Measurements from ENCODE around the gene UBE2S.

- TF ChIP-seq CTCF (IDR thresholded peaks at IDR 0.05) (no peak), POLR2A (IDR thresholded peaks at IDR 0.05) (no peak)
Measured at GRCh38 chr19:55373993-55374757, 33.4 kb downstream of the UBE2S start.
